Pulmonary artery endothelial cell (primary cell): Measurements from ENCODE around the gene EPC1. TPM values are rescaled to one million over a fixed set of nuclear protein-coding genes. Genes with fewer than 3 reads are reported as not detected.
"Not testable (repeated sequence)": the region's sequence is repeated elsewhere in the genome, so short reads cannot be mapped to it uniquely, and the experiment has no call there.

ENCODE experiments used
- DNase-seq: peaks from one replicate; pipeline ENCODE4 v3.0.0-alpha.2; 2011; ENCODE audit warnings: low read depth, low spot score
- total RNA-seq: library from RNA; depleted of rRNA; stranded (reverse); fragments of >200 nt; gene quantifications from 2 replicates; pipeline ENCODE4 v1.2.3, GENCODE V29; 2014

Gene EPC1
- total RNA-seq, 1 donor from 2014 or later = 19.8 TPM

DNA sequence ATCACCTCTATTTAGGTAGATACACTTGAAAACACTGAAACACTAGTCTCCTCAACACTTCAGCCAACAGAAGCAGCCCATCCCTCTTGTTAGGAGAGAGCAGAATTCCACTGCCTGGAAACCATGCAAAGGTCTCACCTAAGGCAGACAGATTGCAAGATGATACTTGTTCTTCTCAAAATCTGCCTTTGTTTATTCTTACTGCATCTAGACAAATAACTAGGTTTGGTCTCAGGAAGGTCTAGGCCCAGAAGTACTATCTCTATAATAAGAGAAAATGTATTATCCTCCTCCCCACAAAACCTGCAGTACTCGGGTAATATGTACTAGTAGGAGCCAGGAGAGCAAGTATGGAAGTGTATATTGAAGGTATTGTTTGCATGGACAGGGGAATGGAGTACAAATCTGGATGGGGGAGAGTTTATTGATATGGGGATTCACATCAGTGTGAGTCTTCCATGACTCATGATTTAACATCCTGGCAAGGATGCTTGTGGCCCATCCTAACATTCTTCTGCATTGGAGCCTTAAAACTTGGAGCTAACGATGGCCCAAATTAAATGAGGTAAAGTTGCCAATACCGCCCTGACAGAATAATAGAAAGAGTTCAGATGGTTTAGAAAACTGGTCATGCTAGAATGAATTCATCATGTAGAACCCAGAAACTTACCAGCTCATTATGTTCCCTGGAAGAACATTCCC is 109.2 kb downstream of the EPC1 start:
- no peak for DNase-seq

DNA sequence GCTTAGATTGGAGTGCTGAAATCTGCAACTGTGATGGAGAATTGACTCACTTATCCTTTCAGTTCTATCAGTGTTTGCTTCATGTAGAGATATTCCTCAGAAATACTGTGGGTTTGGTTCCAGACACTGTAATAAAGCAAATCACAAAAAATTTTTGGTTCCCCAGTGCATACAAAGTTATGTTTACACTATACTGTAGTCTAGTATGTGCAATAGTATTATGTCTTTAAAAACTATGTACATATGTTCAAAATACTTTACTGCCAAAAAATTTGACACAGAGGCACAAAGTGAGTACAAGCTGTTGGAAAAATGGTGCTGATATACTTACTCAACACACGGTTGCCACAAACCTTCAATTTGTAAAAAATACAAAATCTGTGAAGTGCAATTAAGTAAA is 112.5 kb downstream of the EPC1 start:
- DNase-seq = no peak

DNA sequence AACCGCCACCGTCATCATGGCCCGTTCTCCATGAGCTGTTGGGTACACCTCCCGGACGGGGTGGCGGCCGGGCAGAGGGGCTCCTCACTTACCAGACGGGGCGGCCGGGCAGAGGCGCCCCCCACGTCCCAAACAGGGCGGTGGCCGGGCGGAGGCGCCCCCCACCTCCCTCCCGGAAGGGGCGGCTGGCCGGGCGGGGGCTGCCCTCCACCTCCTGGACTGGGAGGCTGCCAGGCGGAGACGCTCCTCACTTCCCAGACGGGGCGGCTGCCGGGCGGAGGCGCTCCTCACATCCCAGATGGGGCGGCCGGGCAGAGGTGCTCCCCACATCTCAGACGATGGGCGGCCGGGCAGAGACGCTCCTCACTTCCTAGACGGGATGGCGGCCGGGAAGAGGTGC is 113.6 kb downstream of the EPC1 start:
- DNase-seq = not testable (repeated sequence)

DNA sequence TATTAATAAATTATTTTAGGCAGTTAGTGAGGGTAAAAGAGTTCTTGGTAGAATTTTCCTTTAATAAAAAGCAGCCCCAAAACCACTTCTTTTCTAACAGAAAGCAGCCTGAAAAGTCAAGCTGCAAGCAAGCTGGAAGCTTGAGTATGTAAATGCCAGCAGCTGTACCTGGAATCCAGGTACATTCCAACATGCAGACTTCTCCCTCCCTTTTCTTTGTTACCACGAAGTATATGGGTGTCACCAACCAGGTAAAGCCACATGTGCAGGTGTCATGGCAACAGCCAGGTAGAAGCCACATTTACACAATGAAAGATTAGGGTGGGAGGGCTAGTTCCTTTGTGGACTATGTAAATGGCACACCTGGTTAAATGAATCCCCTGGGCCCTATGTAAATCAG is 114.6 kb downstream of the EPC1 start:
- no peak for DNase-seq

DNA sequence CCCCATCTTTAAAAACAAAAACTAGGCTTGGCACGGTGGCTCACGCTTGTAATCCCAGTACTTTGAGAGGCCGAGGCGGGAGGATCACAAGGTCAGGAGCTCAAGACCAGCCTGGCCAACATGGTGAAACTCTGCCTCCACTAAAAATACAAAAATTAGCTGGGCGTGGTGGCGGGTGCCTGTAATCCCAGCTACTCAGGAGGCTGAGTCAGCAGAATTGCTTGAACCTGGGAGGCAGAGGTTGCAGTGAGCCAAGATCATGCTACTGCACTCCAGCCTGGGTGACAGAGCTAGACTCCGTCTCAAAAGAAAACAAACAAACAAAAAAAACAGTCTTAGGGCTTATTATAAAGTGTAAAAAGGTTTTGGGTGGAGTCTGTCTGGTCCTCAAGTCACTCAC is 117.2 kb downstream of the EPC1 start:
- DNase-seq = not testable (repeated sequence)

DNA sequence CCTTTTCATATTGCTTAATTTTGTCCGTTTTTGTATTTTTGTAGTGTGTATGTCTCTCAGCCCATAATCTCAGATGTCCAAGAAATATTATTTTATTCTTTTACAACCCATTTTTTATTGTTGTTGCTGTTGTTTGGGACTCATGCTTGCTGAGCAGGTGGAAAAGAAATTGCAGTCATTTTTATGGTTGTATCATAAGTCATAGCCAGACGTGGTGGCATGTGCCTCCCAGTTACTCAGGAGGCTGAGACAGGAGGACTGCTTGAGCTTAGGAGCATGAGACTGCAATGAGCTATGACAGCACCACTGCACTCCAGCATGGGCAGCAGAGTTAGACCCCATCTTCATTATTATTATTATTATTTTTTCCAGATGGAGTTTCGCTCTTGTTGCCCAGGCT is 117.8 kb downstream of the EPC1 start:
- DNase-seq = no peak

DNA sequence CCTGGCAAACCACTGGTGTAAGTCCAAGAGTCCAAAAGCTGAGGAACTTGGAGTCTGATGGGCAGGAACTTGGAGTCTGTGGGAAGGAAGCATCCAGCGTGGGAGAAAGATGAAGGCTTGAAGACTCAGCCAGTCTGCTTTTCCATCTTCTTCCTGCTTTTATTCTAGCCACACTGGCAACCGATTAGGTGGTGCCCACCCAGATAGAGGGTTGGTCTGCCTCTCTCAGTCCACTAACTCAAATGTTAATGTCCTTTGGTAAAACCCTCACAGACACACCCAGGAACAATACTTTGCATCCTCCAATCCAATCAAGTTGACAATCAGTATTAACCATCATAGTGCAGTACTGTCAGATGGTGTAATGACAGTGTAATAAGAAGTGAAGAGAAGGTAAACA is 119.2 kb downstream of the EPC1 start:
- DNase-seq = no peak

DNA sequence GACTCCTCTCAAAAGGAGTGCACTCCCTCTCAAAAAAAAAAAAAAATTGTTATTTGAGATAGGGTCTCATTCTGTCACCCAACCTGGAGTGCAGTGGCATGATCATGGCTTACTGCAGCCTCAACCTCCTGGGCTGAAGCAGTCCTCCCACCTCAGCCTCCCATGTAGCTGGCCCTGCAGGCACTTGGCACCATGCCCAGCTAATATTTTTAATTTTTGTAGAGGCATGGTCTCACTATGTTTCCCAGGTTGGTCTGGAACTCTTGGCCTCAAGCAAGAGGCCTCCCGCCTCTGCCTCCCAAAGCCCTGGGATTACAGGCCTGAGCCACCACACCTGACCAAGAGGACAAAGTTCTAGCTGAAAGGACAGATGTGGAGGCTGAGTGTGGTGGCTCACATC is 120.3 kb downstream of the EPC1 start:
- no peak for DNase-seq

DNA sequence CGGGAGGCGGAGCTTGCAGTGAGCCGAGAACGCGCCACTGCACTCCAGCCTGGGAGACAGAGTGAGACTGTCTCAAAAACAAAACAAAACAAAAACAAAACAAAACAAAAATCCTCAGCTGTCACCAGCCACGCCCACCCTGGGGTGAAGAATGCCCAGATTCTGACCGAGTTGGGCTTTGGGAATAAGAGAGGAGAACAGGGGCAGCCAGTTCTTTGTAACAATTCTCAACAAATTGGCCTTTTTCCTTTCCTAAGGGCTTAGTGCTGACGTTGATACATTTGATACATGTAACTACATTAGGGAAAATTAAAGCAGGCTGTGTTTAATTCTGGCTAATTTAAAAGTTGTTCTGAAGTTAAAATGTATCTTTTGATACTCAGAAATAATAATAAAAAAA is 121.0 kb downstream of the EPC1 start:
- no peak for DNase-seq

DNA sequence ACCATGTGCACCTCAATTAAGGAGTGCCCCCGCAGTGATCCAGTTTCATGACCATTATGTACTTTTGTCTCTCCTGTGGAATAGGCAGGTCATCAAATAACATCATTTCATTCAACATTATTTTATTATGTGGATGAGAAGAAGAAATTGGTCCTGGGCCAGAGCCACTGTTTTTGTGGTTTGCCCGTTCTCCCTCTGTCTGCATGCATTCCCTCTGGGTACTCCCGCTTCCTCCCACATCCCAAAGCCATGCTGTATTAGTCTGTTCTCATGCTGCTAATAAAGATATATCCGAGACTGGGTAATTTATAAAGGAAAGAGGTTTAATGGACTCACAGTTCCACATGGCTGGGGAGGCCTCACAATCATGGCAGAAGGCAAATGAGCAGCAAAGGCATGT is 124.6 kb downstream of the EPC1 start:
- not testable (repeated sequence) for DNase-seq

DNA sequence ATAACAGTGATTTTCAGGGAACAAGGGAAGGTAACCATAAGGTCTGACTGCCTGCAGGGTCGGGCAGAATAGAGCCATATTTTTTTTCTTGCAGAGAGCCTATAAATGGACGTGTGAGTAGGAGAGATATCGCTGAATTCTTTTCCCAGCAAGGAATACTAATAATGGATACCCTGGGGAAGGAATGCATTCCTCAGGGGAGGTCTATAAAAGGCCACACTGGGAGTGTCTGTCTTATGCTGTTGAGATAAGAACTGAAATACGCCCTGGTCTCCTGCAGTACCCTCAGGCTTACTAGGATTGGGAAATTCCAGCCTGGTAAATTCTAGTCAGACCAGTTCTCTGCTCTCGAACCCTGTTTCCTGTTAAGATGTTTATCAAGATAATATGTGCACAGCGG is 127.8 kb downstream of the EPC1 start:
- not testable (repeated sequence) for DNase-seq

DNA sequence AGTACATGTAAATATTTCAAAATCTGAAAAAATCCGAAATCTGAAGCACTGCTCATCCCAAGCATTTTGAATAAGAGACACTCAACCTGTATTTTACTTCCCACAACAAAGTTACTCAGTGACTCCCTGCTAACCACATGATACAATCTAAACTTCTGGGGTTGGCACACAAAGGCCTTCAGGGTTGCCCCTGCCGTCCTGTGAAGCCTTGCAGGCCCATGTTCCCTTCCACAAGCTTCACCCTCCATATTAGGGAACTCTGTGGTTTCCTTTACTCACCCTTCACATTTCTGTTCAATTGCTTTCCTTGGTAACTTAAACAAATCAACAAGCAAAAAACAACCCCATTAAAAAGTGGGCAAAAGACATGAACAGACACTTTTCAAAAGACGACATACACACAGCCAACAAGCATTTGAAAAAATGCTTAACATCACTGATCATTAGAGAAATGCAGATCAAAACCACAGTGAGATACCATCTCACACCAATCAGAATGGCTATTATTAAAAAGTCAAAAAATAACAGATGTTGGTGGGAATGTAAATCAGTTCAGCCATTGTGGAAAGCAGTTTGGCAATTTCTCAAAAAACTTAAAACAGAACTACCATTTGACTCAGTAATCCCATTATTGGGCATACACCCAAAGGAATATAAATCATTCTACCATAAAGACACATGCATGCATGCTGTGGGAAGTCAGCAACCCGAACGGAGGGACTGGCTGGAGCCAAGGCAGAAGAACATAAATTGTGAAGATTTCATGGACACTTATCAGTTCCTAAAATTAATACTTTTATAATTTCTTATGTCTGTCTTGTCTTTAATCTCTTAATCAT is 128.5 kb downstream of the EPC1 start:
- not testable (repeated sequence) for DNase-seq

Other genes starting within 250 kb of the EPC1 start
- gene CCDC7, start 99.0 kb upstream of the EPC1 start, total RNA-seq = 3.6 and 11.4 TPM in 2 replicates